Activated CD4-positive, alpha-beta T cell treated with anti-CD3 and anti-CD28 coated beads, Interleukin-2, amount 50 U/mL, for 1 hour (primary cell): ENCODE data around the gene ERFE.
"Not testable (repeated sequence)": the region's sequence is repeated elsewhere in the genome, so short reads cannot be mapped to it uniquely, and the experiment has no call there.

Source experiments
- DNase-seq: peaks from one replicate; pipeline ENCODE4 v3.0.0-alpha.2; 2020

ERFE gene

GRCh38 chr2:238171072-238171431 lies 12.3 kb downstream of the ERFE start:
- DNase-seq = not testable (repeated sequence)

GRCh38 chr2:238171575-238172187 lies 12.9 kb downstream of the ERFE start:
- no peak for DNase-seq

- DNase-seq = no peak
Observed at GRCh38 chr2:238172439-238172838, 13.7 kb downstream of the ERFE start.

DNA sequence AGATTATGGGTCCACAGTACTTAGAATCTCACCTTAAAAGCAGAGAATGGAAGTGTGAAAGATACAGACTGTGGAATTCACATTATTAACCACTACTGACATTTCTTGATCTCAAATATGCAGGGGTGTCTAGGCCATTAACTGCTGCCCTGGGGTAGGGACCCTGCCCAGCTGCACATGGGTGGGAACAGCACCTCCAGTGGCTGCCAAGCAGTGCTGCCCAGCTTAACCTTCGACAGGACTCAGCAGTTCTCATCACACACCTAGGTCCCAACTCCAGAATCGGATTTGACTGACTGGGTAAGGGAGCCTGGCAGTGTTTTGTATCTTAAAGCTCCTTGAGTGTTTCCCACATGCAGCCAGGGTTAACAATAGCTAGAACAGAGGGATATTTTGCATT lies 14.9 kb downstream of the ERFE start:
- DNase-seq = no peak

GRCh38 chr2:238174291-238174690 lies 15.5 kb downstream of the ERFE start:
- no peak for DNase-seq

- DNase-seq = no peak
Observed at GRCh38 chr2:238174701-238175100, 15.9 kb downstream of the ERFE start.

GRCh38 chr2:238176613-238177012 lies 17.8 kb downstream of the ERFE start:
- no peak for DNase-seq

DNA sequence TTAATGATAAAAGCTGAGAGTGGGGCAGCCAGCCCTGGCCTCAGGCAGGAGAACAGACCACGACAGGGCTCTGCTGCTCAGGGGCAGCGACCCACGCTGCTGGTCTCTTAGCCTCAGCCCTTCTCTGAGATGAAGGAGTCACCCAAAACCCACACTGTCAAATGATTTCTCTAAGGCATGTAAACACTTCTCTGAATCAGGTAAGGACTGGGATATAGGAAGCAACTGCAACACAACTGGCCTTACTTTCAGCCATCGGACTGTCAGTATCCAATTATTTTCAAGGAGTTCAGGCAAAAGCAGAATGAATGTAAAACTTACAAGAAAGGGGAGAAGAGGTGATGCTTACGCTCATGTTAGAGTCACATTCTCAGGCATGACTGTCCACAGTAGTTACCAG lies 21.8 kb downstream of the ERFE start:
- no peak for DNase-seq

GRCh38 chr2:238182362-238182761 lies 23.6 kb downstream of the ERFE start:
- DNase-seq = no peak

- DNase-seq = no peak
Observed at GRCh38 chr2:238183821-238184220, 25.1 kb downstream of the ERFE start.

DNA sequence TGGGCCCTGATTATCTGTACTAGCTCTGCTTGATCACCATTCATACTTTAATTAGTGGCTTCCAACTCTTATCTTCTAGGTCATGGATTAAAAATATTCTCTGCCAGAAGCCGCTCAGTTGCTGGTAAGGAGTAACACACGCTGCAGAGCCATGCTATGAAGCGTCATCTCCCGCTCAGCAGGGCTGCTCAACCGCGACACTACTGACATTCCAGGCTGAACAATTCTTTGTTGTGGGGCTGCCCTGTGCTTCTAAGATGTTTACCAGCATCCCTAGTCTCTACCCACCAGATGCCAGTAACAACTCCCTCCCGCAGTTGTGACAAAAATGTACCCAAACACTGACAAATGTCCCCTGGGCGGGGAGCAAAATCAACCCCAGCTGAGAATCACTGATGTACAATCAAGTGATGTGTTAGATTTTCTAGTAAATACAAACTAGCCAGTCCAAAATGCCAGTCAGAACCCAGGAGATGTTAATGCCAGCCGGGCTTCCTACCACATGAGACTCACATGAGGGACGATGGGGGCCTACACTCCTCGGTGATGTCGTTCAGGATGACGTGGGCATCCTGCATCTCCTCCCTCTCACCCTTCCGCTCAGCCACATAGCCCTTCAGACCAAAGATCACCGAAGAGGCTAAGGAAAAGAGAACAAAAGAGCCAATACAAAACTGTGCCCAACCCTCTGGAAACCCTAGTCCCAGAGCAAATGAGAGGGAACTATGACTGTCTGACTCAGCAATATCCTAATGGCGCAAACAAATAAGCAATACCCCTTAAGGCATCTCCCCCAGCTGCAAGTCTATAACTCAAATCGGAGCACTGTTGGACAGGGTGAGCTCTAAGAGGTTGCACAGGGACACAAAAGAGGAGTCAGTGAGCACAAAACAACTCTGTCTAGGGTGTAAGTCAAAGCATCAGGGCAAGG lies 29.1 kb downstream of the ERFE start:
- no peak for DNase-seq

GRCh38 chr2:238190445-238190844 lies 31.7 kb downstream of the ERFE start:
- DNase-seq = no peak

DNA sequence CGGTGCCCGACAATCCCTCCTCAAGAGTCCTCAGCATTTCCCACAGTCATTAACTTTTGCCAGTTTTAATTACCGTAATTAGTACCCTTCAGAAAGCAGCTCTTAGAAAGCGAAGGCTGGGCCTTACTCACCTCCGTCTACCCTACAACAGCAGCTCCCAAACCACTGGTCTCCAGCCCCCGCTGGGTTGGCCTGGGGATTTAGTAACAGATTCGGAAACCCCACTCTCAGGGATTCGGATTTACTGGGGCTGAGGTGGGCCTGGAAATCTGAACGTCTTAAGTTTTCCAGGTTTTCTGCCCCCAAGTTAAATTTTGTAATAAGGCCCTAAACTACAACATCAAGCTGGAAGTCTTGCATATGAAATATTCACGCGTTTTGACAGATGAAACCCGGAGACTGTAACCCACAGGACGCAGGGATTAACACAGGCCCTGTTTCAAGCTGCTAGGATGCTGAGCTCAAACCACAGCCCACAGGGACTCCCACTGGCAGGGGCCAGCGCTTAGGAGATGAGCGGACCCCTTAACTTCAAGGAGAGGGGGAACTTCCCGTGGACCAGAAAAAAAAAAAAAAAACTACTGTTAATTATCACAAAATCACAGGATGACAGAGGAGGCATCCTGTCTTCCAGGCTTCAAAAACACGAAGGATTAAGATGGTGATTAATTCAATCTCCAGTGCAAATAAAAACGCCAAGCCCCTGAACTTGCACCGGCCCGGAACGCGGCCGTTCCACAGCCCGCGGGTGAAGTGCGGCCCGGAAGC lies 43.7 kb downstream of the ERFE start:
- no peak for DNase-seq

GRCh38 chr2:238203094-238203972 lies 44.6 kb downstream of the ERFE start, which contains the start of gene ILKAP:
ILKAP (minus strand) TSS chr2:238203695; CDS start chr2:238203553, 142 bp downstream.
- peak; percentile 87 for DNase-seq

- DNase-seq = no peak
Observed at GRCh38 chr2:238203973-238204683, 45.4 kb downstream of the ERFE start.

DNA sequence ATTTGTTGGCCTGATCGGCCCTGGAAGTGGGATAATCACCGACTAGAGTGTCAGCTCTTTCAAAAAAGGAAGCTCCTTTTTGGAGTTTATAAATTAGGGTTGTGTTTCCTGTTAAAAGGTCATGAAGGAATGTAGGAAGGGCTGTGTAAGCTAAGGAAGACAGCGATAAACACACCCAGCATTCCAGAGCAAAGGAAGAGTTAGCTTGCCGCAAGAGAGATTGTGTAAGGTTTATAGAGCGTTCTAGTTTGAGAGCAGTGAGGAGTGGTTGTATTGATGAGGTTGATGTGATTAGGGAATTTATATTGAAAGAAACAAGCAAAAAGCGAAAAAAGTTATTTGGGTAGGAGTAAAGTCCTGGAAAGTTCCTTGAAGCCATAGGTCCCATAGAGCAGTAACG lies 48.2 kb downstream of the ERFE start:
- DNase-seq = no peak

GRCh38 chr2:238216651-238217184 lies 57.9 kb downstream of the ERFE start:
- DNase-seq = no peak
